ENCODE measurements around the gene ARMC3. TPM values are rescaled to one million over a fixed set of nuclear protein-coding genes. Genes with fewer than 3 reads are reported as not detected.
"Not testable (repeated sequence)": the region's sequence is repeated elsewhere in the genome, so short reads cannot be mapped to it uniquely, and the experiment has no call there.

ARMC3 gene
- total RNA-seq, 1 experiment from 2014 or later = 0.61 TPM

DNA sequence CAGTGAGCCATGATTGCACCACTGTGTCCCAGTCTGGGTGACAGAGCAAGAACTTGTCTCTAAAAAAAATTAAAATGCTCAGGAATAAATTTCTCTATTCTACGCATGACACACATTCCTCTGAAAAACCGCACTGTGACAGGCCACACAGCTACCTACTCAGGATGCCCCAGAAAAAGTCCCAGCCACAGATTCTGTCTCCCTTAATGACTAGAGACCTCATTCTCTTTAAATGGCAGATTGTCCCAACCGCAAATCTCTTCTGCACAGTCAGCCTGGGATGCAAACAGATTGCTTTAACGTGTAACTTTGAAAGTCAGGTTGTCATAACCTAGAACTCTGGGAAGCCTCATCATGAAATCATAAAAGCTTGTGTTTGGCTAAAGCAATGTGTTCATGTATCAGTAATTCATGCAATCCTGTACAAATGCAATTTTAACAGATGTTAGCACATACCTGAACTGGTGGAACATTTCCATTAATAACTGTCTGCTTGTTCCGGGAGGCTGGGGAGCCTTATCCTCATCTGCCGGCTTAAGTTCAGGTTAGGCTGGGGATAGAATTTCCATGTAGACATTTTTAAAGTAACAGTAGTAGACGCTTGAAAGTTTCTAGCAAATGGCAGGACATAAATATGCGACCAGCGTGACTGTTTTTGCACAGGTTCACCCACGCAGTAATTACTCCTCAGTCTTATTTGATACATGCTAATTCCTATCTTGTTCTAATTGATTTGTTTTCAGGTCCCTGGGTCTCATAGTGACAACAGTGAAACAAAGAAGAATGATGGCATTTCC is 141.4 kb downstream of the ARMC3 start:
- H3K27me3 Mint-ChIP-seq (ENCODE audit: insufficient read depth, unreplicated experiment) = no peaks in the 10 kb centered on the region
- ChIA-PET POLR2A (no interaction called here), CTCF (no interaction called here)
- no peak for DNase-seq
- Histone ChIP-seq H3K4me1 (no peaks in the 10 kb centered on the region), H3K4me3 (ENCODE audit: low read depth, low read length) (no peak overlapping the region), H3K36me3 (ENCODE audit: control insufficient read depth, insufficient read depth, low read length) (no peaks in the 10 kb centered on the region), H3K9me3 (no peaks in the 10 kb centered on the region), H3K27me3 (replicated peaks; ENCODE audit: control insufficient read depth, insufficient read depth, low read length) (no peaks in the 10 kb centered on the region; the same call in 1 of the 2 replicates)
- H3K4me1 Mint-ChIP-seq (ENCODE audit: low read depth, unreplicated experiment) = no peaks in the 10 kb centered on the region
- no TSS peak for BruUV-seq (replicated peaks)
- H3K27ac Mint-ChIP-seq (ENCODE audit: unreplicated experiment) = no peak overlapping the region
- intact Hi-C loops (cut with micrococcal nuclease; ENCODE audit: unreplicated experiment) = loop anchor here (5.0 kb wide), 1 partner anchor 497 kb away; no protein-coding TSS in a partner anchor
- H3K9me3 Mint-ChIP-seq (ENCODE audit: unreplicated experiment) = no peaks in the 10 kb centered on the region
- no peak overlapping the region for H3K4me3 Mint-ChIP-seq (ENCODE audit: unreplicated experiment)
- no peaks in the 10 kb centered on the region for H3K36me3 Mint-ChIP-seq (ENCODE audit: insufficient read depth, unreplicated experiment)
- TF ChIP-seq CTCF (IDR thresholded peaks at IDR 0.05; ENCODE audit: insufficient read depth in 1 of 2, low read depth in 1 of 2, low read length in 1 of 2, severe bottlenecking in 1 of 2, unreplicated experiment in 1 of 2) = no peak

DNA sequence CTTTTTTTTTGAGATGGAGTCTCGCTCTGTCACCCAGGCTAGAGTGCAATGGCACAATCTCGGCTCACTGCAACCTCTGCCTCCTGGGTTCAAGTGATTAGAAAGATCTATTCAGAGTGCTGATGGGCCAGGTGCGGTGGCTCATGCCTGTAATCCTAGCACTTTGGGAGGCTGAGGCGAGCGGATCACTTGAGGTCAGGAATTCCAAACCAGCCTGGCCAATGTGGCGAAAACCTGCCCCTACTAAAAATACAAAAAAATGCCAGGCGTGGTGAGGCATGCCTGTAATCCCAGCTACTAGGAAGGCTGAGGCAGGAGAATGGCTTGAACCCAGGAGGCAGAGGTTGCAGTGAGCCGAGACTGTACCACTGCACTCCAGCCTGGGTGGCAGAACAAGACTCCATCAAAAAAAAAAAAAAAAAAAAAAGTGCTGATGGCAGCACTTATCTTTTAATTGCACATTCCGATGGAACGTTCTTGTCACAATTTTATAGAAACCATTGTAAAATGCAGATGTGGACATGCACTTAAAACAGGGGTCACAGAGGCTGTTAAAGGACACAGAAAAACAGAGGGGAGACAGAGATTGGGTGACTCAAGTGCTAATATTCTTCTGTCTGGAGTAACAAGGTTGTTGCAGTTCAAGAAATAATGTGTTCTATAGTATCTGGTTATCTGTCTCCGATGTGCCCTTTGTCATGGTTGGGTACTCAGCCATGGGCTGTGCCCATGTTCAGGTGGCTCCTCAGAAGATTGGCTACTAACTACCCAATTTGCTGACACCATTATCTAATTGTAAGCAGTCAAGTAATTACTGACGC is 142.4 kb downstream of the ARMC3 start:
- H3K9me3 ChIP-seq; DNase-seq; H3K27me3 ChIP-seq (replicated peaks; ENCODE audit: control insufficient read depth, insufficient read depth, low read length); H3K9me3 Mint-ChIP-seq (ENCODE audit: unreplicated experiment); H3K4me3 ChIP-seq (ENCODE audit: low read depth, low read length); intact Hi-C loops (cut with micrococcal nuclease; ENCODE audit: unreplicated experiment); H3K36me3 Mint-ChIP-seq (ENCODE audit: insufficient read depth, unreplicated experiment); BruUV-seq (replicated peaks); H3K4me1 ChIP-seq; CTCF ChIA-PET; H3K4me1 Mint-ChIP-seq (ENCODE audit: low read depth, unreplicated experiment); H3K4me3 Mint-ChIP-seq (ENCODE audit: unreplicated experiment); POLR2A ChIA-PET; H3K27me3 Mint-ChIP-seq (ENCODE audit: insufficient read depth, unreplicated experiment); H3K27ac Mint-ChIP-seq (ENCODE audit: unreplicated experiment); H3K36me3 ChIP-seq (ENCODE audit: control insufficient read depth, insufficient read depth, low read length): not testable (repeated sequence)

GRCh38 chr10:23070913-23071218 is 143.0 kb downstream of the ARMC3 start:
- H3K4me3 Mint-ChIP-seq (ENCODE audit: unreplicated experiment) = no peak overlapping the region
- ChIA-PET POLR2A (interaction anchor here (0.7 kb wide), 1 partner anchor 393 kb away, joined by 3 read pairs; no protein-coding TSS in a partner anchor), CTCF (no interaction called here)
- intact Hi-C loops (cut with micrococcal nuclease; ENCODE audit: unreplicated experiment) = no loop called here
- H3K27me3 Mint-ChIP-seq (ENCODE audit: insufficient read depth, unreplicated experiment) = no peaks in the 10 kb centered on the region
- Histone ChIP-seq H3K27me3 (replicated peaks; ENCODE audit: control insufficient read depth, insufficient read depth, low read length) (no peaks in the 10 kb centered on the region; the same call in 1 of the 2 replicates), H3K4me3 (ENCODE audit: low read depth, low read length) (no peak overlapping the region), H3K9me3 (no peaks in the 10 kb centered on the region), H3K4me1 (no peaks in the 10 kb centered on the region), H3K36me3 (ENCODE audit: control insufficient read depth, insufficient read depth, low read length) (no peaks in the 10 kb centered on the region)
- TF ChIP-seq CTCF (IDR thresholded peaks at IDR 0.05; ENCODE audit: insufficient read depth in 1 of 2, low read depth in 1 of 2, low read length in 1 of 2, severe bottlenecking in 1 of 2, unreplicated experiment in 1 of 2) = no peak
- no peak overlapping the region for H3K27ac Mint-ChIP-seq (ENCODE audit: unreplicated experiment)
- H3K36me3 Mint-ChIP-seq (ENCODE audit: insufficient read depth, unreplicated experiment) = no peaks in the 10 kb centered on the region
- H3K9me3 Mint-ChIP-seq (ENCODE audit: unreplicated experiment) = no peaks in the 10 kb centered on the region
- no peak for DNase-seq
- BruUV-seq (replicated peaks) = no TSS peak
- no peaks in the 10 kb centered on the region for H3K4me1 Mint-ChIP-seq (ENCODE audit: low read depth, unreplicated experiment)

GRCh38 chr10:23072593-23072992 is 144.7 kb downstream of the ARMC3 start:
- H3K9me3 ChIP-seq; H3K27me3 Mint-ChIP-seq (ENCODE audit: insufficient read depth, unreplicated experiment); H3K36me3 ChIP-seq (ENCODE audit: control insufficient read depth, insufficient read depth, low read length); BruUV-seq (replicated peaks); H3K4me3 ChIP-seq (ENCODE audit: low read depth, low read length); H3K4me1 Mint-ChIP-seq (ENCODE audit: low read depth, unreplicated experiment); DNase-seq; intact Hi-C loops (cut with micrococcal nuclease; ENCODE audit: unreplicated experiment); H3K27me3 ChIP-seq (replicated peaks; ENCODE audit: control insufficient read depth, insufficient read depth, low read length); POLR2A ChIA-PET; H3K4me3 Mint-ChIP-seq (ENCODE audit: unreplicated experiment); H3K36me3 Mint-ChIP-seq (ENCODE audit: insufficient read depth, unreplicated experiment); H3K4me1 ChIP-seq; H3K9me3 Mint-ChIP-seq (ENCODE audit: unreplicated experiment); H3K27ac Mint-ChIP-seq (ENCODE audit: unreplicated experiment); CTCF ChIA-PET: not testable (repeated sequence)
